ENCODE results near the gene AJAP1. TPM values are rescaled to one million over a fixed set of nuclear protein-coding genes. Genes with fewer than 3 reads are reported as not detected.
"Not testable (repeated sequence)": the region's sequence is repeated elsewhere in the genome, so short reads cannot be mapped to it uniquely, and the experiment has no call there.

AJAP1 gene
- total RNA-seq, 4 donors from 2014 or later, result 0.30 to 4.0 (median 1.0) TPM

GRCh38 chr1:4662168-4662567 is 7.8 kb downstream of the AJAP1 start:
- H3K4me1 ChIP-seq, result peaks cover 0 to 14% (median 0%) of the 10 kb centered on the region in 3 donors
- no peak overlapping the region for H3K27ac ChIP-seq
- no peak for TF ChIP-seq POLR2A (IDR thresholded peaks at IDR 0.05)
- no peak for TF ChIP-seq CTCF (IDR thresholded peaks at IDR 0.05)
- intact Hi-C loops (cut with DNase I), result no loop called here
- WGBS, 2 donors, result 76 to 78% methylated on average over 5 to 13 of the region's 13 CpGs
- no peak for DNase-seq
- no peaks in the 10 kb centered on the region for H3K9me3 ChIP-seq
- H3K4me3 ChIP-seq, result no peak overlapping the region
- H3K36me3 ChIP-seq, result no peaks in the 10 kb centered on the region
- H3K27me3 ChIP-seq, result peaks cover 0 to 93% (median 2%) of the 10 kb centered on the region in 4 donors

- H3K36me3 ChIP-seq, result no peaks in the 10 kb centered on the region
- no peak for DNase-seq
- H3K4me1 ChIP-seq, result peaks cover 0 to 14% (median 0%) of the 10 kb centered on the region in 3 donors
- H3K27ac ChIP-seq, result no peak overlapping the region
- no peaks in the 10 kb centered on the region for H3K9me3 ChIP-seq
- intact Hi-C loops (cut with DNase I), result no loop called here
- no peak for TF ChIP-seq CTCF (IDR thresholded peaks at IDR 0.05)
- TF ChIP-seq POLR2A (IDR thresholded peaks at IDR 0.05), result no peak
- peaks cover 0 to 93% (median 0%) of the 10 kb centered on the region in 4 donors for H3K27me3 ChIP-seq
- no peak overlapping the region for H3K4me3 ChIP-seq
- WGBS, 2 donors, result 72 to 75% methylated on average over 7 of the region's 7 CpGs
Observed at GRCh38 chr1:4662723-4663122, 8.3 kb downstream of the AJAP1 start.

GRCh38 chr1:4664095-4664494 is 9.7 kb downstream of the AJAP1 start:
- TF ChIP-seq POLR2A (IDR thresholded peaks at IDR 0.05) (no peak), CTCF (IDR thresholded peaks at IDR 0.05) (no peak)
- Histone ChIP-seq H3K36me3 (no peaks in the 10 kb centered on the region), H3K4me1 (peaks cover 0 to 6% (median 0%) of the 10 kb centered on the region in 3 donors), H3K27me3 (peaks cover 0 to 82% (median 0%) of the 10 kb centered on the region in 4 donors), H3K9me3 (no peaks in the 10 kb centered on the region), H3K27ac (no peak overlapping the region), H3K4me3 (no peak overlapping the region)
- intact Hi-C loops (cut with DNase I), result no loop called here
- WGBS, 2 donors, result 66 to 81% methylated on average over 4 to 5 of the region's 5 CpGs
- DNase-seq, result no peak

GRCh38 chr1:4664606-4665005 is 10.2 kb downstream of the AJAP1 start:
- DNase-seq, result no peak
- WGBS, 2 donors, result 76 to 86% methylated on average over 2 to 8 of the region's 8 CpGs
- no peaks in the 10 kb centered on the region for H3K36me3 ChIP-seq
- no peaks in the 10 kb centered on the region for H3K9me3 ChIP-seq
- no peak overlapping the region for H3K4me3 ChIP-seq
- TF ChIP-seq POLR2A (IDR thresholded peaks at IDR 0.05) (no peak), CTCF (IDR thresholded peaks at IDR 0.05) (no peak)
- intact Hi-C loops (cut with DNase I), result no loop called here
- H3K4me1 ChIP-seq, result peaks cover 0 to under 1% (median 0%) of the 10 kb centered on the region in 3 donors
- H3K27ac ChIP-seq, result no peak overlapping the region
- peaks cover 0 to 77% (median 0%) of the 10 kb centered on the region in 4 donors for H3K27me3 ChIP-seq

GRCh38 chr1:4665456-4665855 is 11.0 kb downstream of the AJAP1 start:
- peaks cover 0 to 69% (median 0%) of the 10 kb centered on the region in 4 donors for H3K27me3 ChIP-seq
- H3K36me3 ChIP-seq, result no peaks in the 10 kb centered on the region
- no peaks in the 10 kb centered on the region for H3K4me1 ChIP-seq
- WGBS, 2 donors, result 67 to 79% methylated on average over 3 to 9 of the region's 9 CpGs
- H3K9me3 ChIP-seq, result no peaks in the 10 kb centered on the region
- intact Hi-C loops (cut with DNase I), result no loop called here
- no peak overlapping the region for H3K4me3 ChIP-seq
- no peak overlapping the region for H3K27ac ChIP-seq
- TF ChIP-seq CTCF (IDR thresholded peaks at IDR 0.05), result no peak
- no peak for TF ChIP-seq POLR2A (IDR thresholded peaks at IDR 0.05)
- no peak for DNase-seq

GRCh38 chr1:4666683-4667082 is 12.3 kb downstream of the AJAP1 start:
- H3K36me3 ChIP-seq; H3K9me3 ChIP-seq; H3K27ac ChIP-seq; intact Hi-C loops (cut with DNase I); H3K4me3 ChIP-seq; DNase-seq; H3K4me1 ChIP-seq: not testable (repeated sequence)
- H3K27me3 ChIP-seq, result peaks cover 0 to 56% (median 0%) of the 10 kb centered on the region in 4 donors
- 54 to 75% methylated on average over 19 of the region's 19 CpGs for WGBS, 2 donors

All from esophagus squamous epithelium (tissue), 5 donors.